Measurements from ENCODE around the gene DIAPH3.
A peak's percentile ranks its signal among the peaks of the same experiment; 100 is the strongest.

Gene DIAPH3

GRCh38 chr13:59976856-59977255, 186.9 kb downstream of the DIAPH3 start:
- DNase-seq = no peak
- intact Hi-C loops (cut with DNase I) = no loop called here

GRCh38 chr13:59975807-59976435, 187.8 kb downstream of the DIAPH3 start:
- intact Hi-C loops (cut with DNase I) = no loop called here
- no peak for DNase-seq

- intact Hi-C loops (cut with DNase I) = no loop called here
- peak in 1 of 10 donors; percentile 22 for DNase-seq
These were observed 192.9 kb downstream of the DIAPH3 start for GRCh38 chr13:59970847-59971246.

- DNase-seq = no peak
- intact Hi-C loops (cut with DNase I) = no loop called here
These were observed 199.9 kb downstream of the DIAPH3 start for GRCh38 chr13:59963827-59964226.

GRCh38 chr13:59963383-59963782, 200.3 kb downstream of the DIAPH3 start:
- intact Hi-C loops (cut with DNase I) = no loop called here
- DNase-seq = no peak

- no peak for DNase-seq
- intact Hi-C loops (cut with DNase I) = no loop called here
These were observed 201.4 kb downstream of the DIAPH3 start for GRCh38 chr13:59962343-59962742.

GRCh38 chr13:59960683-59961082, 203.0 kb downstream of the DIAPH3 start:
- intact Hi-C loops (cut with DNase I) = no loop called here
- DNase-seq = no peak

GRCh38 chr13:59957438-59957837, 206.3 kb downstream of the DIAPH3 start:
- no peak for DNase-seq
- intact Hi-C loops (cut with DNase I) = no loop called here

- intact Hi-C loops (cut with DNase I) = no loop called here
- DNase-seq = no peak
These were observed 209.1 kb downstream of the DIAPH3 start for GRCh38 chr13:59954601-59955000.

- intact Hi-C loops (cut with DNase I) = no loop called here
These were observed 212.7 kb downstream of the DIAPH3 start for GRCh38 chr13:59951011-59951410.

GRCh38 chr13:59950266-59950665, 213.5 kb downstream of the DIAPH3 start:
- no peak for DNase-seq
- intact Hi-C loops (cut with DNase I) = no loop called here

More at GRCh38 chr13:59951011-59951410, 212.7 kb downstream of the DIAPH3 start:
- no peak for DNase-seq

- no peak for DNase-seq
- intact Hi-C loops (cut with DNase I) = no loop called here
These were observed 215.0 kb downstream of the DIAPH3 start for GRCh38 chr13:59948686-59949085.

GRCh38 chr13:59946944-59947343, 216.8 kb downstream of the DIAPH3 start:
- intact Hi-C loops (cut with DNase I) = no loop called here

GRCh38 chr13:59931621-59932020, 232.1 kb downstream of the DIAPH3 start:
- no peak for DNase-seq
- intact Hi-C loops (cut with DNase I) = no loop called here

More at GRCh38 chr13:59946944-59947343, 216.8 kb downstream of the DIAPH3 start:
- DNase-seq = no peak

- intact Hi-C loops (cut with DNase I) = no loop called here
- DNase-seq = no peak
These were observed 239.5 kb downstream of the DIAPH3 start for GRCh38 chr13:59924256-59924655.

GRCh38 chr13:59915252-59915651, 248.5 kb downstream of the DIAPH3 start:
- intact Hi-C loops (cut with DNase I) = no loop called here
- no peak for DNase-seq

- DNase-seq = no peak
- intact Hi-C loops (cut with DNase I) = no loop called here
These were observed 249.2 kb downstream of the DIAPH3 start for GRCh38 chr13:59914556-59914955.

GRCh38 chr13:59906413-59907049, 257.2 kb downstream of the DIAPH3 start:
- no peak for DNase-seq

GRCh38 chr13:59901191-59901590, 262.5 kb downstream of the DIAPH3 start:
- DNase-seq = no peak
- intact Hi-C loops (cut with DNase I) = loop anchor here (10.0 kb wide), 2 partner anchors 226 to 506 kb away; no protein-coding TSS in a partner anchor

More at GRCh38 chr13:59906413-59907049, 257.2 kb downstream of the DIAPH3 start:
- intact Hi-C loops (cut with DNase I) = loop anchor here (2.0 to 10.0 kb wide), 3 partner anchors 136 to 512 kb away; no protein-coding TSS in a partner anchor

GRCh38 chr13:59898066-59898465, 265.7 kb downstream of the DIAPH3 start:
- intact Hi-C loops (cut with DNase I) = no loop called here
- no peak for DNase-seq

GRCh38 chr13:59893266-59893665, 270.5 kb downstream of the DIAPH3 start:
- no peak for DNase-seq
- intact Hi-C loops (cut with DNase I) = no loop called here

GRCh38 chr13:59891053-59891452, 272.7 kb downstream of the DIAPH3 start:
- DNase-seq = no peak
- intact Hi-C loops (cut with DNase I) = no loop called here

Measured in posterior cingulate gyrus (tissue), 11 donors.